GM18498 (cell line): ENCODE measurements around the gene IMMP2L.

Experiments
- ATAC-seq: cut with Tn5 transposase; IDR thresholded peaks from one replicate; pipeline ENCODE4 v1.9.1; 2021; ENCODE audit warnings: mild to moderate bottlenecking, moderate library complexity; ENCODE audit not compliant: unreplicated experiment

IMMP2L gene

DNA sequence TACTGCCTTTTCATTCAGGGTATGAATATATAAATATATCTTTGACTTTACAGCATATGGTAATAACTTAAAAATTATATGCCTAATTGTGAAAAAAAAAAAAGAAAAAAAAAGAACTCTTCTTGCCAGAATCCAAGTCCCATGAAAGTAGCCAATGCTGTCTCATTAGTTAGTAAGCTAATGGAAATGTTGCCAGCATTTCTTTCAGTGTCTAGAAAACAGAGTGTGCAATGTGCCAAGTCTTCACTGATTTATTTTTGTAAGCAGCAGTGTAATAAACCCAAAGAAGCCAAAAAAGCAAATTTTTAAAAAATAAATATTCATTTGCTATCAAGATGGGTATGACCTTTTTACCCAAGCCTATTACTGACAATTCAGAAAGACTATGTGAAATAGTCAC lies 502.5 kb downstream of the IMMP2L start:
- no peak for ATAC-seq

DNA sequence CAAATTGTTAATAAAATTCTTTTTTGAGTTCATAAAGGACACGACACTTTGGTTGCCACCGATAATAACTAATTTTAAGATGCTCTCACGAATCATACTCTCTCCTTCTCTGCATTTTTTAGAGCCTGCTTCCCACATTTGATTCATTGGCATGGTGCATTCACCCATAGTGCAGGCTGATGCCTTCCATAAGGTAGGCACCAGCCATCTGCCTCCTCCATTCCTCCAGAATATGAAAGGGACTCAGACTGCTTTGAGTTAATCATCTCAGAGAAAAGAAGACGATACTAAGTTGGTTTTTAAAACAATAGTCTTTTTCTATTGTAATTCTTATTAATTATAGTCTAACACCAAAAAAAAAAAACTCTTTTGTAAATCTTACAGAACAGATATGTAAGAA lies 505.2 kb downstream of the IMMP2L start:
- no peak for ATAC-seq

DNA sequence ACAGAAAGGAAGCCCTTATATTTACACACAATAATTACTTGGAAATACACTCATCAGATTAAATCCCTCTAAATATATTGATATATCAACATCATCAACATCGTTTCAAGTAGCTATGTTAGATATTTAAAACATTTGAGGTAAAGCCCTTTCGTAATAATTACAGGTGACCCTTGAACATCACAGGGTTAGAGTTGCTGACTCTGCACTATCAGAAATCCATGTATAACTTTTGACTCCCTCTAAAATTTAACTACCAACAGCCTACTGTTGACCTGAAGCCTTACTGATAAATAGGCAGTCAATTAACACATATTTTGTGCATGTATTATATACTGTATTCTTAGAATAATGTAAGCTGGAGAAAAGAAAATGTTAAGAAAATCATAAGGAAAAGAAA lies 505.9 kb downstream of the IMMP2L start:
- ATAC-seq = no peak

DNA sequence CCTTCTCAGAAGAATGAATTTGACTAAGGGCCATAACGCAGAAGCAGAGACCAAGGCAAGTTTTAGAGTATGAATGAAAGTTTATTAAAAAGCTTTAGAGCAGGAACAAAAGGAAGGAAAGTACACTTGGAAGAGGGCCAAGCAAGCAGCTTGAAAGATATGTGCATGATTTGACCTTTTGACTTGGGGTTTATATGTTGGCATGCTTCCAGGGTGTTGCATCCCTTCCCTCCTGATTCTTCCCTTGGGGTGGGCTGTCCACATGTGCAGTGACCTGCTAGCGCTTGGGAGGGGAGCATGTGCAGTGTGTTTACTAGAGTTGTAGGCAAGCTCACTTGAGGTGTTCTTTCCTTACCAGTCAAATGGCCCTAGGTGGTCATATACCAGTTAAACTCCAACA lies 509.3 kb downstream of the IMMP2L start:
- no peak for ATAC-seq

DNA sequence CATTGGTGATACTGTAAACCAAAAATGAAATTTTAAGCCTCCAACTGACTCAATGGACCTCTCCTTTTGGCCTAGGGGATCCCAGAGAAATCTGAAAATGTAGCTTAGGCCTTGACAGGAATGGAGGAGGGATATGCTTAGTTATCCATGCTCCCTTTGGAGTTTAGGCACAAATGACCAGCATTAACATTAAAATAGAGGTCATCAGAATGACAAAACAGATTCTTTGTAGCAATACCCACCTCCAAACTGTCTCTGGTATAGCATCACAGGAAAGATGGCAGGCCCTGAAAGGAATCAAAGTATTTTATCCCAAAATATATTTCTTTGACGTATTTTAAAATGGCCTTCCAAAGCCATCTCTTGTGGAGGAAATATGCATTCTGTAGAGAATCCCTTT lies 510.5 kb downstream of the IMMP2L start:
- ATAC-seq = no peak

DNA sequence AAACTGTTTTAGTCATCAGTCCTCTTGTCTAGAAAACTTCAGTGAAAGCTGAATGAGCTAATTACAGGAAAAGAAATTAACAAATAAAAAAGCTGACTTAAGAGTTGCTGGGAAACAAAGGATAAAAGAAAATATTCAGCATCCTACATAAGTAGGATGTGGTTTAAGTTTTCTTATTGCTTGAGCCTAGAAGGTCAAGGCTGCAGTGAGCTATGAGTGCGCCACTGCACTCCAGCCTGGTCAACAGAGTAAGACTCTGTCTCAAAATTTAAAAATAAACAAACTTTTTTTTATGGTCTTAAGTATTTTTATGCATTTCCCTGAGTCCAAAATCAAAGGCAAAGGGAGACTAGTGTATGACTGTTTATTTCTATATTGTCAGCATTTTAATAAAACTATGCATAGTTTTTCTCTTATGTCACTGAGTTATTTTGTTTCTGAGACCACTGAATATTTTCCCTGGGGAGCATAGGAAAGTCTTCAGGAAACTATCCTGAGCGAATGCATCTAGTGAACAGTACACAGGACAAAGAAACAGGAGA lies 511.3 kb downstream of the IMMP2L start:
- no peak for ATAC-seq

DNA sequence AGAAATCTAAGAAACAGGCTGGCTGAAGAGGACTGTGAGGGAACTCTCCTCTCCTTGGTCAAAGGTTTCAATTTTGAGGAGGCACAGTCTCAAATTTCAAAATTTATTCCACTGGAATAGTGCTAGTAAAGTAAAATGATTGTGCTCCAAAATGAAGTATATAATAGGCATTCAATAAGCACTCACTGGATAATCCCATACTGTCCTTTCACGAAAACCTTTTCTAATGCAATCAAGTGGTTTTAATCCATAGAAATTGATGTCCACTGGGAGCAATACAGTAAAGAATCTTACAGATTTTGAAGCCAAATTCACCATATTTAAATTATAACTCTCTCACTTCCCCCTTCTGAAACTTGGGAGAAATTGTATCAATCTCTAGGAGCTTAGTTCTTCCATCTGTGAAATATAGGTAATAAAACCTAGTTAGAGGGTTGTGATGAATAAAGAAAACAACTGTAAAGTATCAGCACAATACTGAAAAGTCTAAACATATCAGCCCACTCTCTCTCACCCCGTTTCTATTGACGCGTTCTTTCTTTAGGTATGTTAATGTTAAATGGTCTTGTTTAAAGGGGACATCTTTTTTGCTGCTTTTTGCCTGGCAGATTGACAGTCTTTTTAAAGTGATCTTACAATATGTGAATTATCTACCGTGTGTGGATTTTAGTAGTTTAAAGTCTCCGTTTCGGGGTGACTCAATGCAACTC lies 512.2 kb downstream of the IMMP2L start:
- no peak for ATAC-seq

DNA sequence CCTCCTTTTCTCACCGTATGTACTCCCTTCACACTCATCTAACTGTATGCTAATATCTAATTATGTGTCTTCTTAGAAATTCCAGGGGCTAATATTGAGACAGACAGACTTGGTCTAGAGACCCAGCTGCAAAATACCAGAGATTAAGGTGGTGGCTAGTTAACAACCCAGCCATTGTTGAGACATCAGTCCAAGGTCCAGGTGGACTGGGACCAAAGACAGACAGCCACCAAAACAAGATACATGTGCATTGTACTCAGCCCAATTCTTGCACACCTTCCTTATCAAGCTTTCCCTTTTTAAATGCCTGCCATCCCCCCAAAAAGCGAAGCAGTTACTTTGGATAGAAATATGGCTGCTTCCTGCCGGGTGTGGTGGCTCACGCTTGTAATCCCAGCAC lies 514.7 kb downstream of the IMMP2L start:
- no peak for ATAC-seq

DNA sequence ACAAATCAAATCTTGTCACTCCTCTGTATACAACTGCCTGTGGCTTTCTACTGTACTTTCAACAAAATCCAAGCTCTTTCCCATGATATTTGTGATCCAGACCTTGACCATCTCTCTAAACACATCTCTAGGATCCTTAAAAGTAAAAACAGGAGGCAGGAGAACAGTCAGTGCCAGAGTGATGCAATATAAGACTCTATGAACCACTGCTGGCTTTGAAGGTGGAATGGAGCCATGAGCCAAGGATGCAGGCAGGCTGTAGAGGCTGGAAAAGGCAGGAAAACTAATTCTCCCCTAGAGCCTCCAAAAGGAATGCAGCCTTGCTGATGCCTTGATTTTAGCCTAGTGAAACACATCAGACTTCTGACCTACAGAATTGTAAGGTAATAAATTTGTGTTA lies 516.8 kb downstream of the IMMP2L start:
- ATAC-seq = no peak

DNA sequence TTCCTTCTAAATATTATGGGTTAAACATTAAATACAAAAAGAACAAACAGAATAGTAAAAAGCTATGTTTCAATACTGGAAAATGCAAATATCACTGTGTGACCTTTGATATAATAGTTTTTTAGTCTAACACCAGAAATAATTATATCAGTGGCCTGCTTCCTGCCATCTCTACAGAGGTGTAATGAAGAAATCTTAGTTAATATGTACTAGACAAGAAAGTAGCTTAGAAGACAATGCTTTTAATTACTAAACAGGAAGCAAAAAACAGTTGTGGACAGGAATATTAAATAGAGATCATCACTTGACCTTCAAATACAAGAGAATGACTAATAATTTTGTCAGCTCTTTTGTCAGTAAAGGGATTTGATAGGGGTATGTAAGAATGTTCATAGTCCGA lies 518.7 kb downstream of the IMMP2L start:
- peak; percentile 91 for ATAC-seq

DNA sequence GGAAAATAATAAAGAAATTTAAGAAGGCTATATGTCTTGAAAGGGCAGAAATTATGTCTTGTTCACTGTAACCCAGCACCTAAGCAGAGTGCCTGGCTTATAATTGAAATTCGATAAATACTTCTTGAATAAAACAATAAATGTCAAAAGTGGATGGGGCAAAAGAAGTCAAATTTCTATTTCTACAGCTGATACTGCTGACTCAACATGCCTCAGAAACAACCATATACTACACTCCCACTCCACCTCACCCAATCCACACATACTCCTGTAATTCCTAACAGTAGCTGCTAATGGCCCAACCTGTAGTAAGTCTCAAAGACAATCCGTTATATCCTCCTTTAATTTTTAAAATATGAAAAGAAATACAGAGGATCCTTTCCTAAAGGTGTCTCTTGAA lies 519.5 kb downstream of the IMMP2L start:
- ATAC-seq = no peak

DNA sequence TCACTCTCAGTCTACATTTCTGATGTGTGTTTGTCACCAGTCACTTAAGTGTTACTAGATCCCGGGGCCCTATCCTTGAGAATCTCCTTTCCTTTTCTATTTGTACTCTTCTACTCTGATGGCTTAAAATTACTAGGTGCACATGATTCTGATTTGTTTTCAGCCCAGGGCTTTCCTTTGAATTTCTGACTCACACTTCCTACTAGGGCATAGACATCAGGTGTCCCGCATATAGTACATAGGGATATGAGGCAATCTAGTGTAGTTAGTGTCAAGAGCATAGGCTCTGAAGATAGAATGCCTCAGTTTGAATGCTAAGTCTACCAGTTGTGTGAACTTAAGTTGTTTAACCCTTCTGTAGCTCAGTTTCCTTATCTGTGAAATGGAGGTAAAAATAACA lies 520.7 kb downstream of the IMMP2L start:
- no peak for ATAC-seq

DNA sequence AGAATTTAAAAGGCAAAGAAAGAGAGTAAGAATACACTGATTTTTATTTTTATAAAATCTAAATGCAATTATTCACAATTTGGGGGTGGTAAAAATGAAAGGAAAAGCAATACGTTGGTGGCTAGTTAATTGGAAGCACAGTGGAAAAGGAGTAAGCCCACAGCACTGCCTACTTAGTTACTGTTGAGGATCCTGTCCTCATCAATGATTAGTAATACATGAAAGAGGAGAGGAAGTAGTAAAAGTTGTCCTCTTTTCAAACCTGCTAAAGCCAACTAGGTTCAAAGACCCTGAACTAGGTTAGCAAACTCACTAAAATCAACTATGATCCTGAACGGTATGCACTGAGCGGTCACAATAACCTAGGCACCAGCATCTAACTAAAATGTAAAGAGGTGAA lies 524.1 kb downstream of the IMMP2L start:
- no peak for ATAC-seq

DNA sequence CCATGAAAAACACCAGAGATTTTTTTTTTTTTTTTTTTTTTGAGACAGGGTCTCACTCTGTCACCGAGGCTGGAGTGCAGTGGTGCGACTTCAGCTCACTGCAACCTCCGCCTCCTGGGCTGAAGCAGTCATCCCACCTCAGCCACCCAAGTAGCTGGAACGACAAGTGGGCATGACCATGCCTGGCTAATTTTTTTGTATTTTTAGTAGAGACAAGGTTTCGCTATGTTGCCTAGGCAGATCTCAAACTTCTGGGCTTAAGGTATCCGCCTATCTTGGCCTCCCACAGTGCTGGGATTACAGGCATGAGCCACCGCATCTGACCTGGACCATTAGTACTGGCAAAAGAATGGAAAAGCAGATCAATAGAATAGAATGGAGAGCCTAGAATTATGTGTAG lies 530.4 kb downstream of the IMMP2L start:
- no peak for ATAC-seq

DNA sequence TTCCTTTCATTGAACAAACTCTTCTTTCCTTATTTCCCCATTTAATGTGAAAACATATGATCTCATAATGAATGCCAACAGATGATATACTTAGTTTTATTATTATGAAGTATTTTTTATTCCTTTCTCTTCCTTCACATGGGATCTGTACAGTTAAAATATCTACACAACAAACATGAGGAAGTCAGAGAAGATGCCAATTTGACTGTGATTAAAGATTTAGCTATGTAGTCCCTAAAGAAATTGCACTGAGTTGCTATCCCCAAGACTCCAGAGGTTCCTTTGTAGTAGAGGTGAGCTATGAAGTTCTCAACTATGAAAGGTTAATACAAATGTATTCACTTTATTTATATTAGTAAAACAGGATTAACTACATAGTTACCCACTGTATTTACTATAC lies 532.0 kb downstream of the IMMP2L start:
- no peak for ATAC-seq

DNA sequence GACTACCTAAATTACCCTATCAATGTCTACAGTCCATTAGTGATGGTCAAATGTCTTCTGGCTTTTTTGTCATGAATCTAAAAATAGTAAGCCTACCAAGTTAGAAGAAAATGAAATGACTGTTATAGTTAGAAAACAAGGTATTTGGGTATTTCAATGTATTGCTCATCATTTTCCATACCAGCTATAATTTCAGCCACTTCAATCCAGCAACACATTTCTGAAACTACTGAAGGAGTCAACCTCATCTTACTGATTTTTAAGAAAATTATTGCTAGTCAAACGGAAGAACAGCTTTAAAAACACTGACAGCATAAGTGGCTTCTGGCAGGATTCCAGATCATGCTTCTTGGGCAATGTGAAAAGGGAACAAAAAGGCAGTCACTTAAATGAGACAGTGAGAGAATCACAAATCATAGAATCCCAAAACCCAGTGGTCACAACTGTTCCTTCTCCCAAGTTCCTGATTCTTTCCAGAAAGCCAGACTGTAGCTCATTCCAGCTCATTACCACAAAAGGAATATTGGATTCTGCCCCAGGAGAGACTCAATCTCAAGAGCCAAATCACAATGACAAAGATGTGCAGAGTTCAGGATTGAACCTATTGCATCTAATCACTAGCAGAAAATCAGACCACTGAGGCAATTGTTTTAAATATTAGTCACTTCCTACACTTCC lies 532.6 kb downstream of the IMMP2L start:
- peak; percentile 58 for ATAC-seq

DNA sequence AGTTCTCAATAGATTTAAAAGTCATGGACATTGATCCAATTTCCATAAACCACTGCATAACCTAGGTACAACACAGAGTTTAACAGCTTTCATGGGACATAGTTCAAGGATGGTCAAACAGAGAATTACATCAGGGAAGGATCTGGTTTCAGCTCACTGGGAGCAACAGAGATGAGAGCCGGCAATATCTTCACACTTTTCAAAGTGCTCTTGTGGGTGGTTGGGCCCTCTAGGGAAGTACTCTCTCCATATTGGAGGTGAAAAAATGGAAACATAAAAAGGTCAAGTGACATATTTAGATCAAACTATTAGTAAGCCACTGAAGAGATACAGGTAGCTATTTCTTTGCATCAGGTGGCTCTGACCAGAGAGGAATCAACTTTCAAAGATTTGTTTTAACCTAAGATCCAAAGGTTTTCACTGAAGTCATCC lies 533.1 kb downstream of the IMMP2L start:
- no peak for ATAC-seq

DNA sequence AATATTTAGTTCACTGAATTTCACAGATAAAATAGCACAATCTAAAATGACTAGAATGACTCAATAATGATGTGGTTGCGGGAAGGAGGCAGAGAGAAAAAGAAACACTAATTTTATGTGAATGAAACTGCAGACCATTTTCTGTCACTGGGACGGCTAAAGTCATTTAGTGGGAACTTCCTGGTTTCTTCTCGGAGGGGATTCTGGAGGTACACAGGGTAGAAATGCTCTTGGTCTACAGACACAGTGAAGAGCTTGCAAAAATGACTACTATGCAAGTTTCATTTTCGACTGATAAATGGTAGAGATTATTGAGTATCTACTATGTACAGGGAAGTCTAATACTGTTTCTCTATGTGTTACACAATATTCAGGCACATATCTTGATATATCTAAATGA lies 534.9 kb downstream of the IMMP2L start:
- no peak for ATAC-seq

DNA sequence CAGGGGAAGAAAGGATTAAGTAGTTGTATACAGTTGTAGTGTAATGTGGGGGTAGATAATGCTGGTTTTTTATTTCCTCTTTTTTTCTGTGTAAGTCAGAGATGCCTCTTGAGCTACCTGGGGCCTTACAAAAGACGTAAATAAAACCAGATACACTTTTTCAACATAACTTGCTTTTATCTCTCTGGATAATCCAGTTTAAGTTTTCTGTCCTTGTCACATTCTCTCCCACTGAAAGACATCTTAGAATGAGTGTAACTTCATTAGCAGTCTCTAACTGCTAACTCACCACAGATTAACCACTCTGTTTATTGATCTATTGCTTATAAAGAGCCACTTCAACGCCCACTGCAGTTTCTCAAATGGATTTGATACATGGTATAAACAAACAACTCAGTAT lies 535.5 kb downstream of the IMMP2L start:
- ATAC-seq = no peak

DNA sequence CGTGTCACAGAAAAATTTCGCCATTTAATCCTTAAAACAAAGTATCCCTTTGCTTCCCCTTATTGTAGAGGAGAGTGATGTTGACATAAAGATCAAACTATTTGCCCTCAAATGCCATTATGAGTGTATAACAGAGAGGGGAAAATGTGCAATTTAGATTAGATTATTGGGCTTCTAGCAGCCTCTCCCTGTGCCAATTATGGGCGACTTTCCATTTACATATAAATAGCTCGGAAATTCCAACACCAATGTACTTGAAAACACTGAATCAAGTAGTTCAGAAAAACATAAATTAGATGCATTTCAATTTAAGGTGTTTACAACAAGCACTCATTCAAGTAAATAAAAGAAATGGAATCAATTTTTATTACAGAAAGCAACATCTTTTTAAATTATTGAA lies 535.9 kb downstream of the IMMP2L start:
- no peak for ATAC-seq

DNA sequence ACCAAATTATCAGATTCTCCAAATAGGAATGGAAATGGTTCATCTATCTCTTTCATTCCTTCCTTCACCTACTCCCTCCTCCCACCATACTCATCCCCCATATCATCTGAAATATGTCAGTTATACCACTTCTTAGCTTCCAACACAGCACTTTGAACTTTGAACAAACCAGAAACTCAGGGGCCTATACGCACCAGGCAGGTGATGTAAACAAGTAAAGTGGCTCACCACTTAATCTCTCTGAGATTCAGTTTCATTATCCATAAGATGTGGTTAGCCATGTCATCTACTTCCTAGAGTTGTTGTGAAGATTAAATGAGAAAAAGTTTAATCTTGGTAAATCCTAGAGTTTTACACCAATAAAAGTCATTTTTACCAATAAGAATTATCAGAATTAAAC lies 537.3 kb downstream of the IMMP2L start:
- peak; percentile 42 for ATAC-seq

DNA sequence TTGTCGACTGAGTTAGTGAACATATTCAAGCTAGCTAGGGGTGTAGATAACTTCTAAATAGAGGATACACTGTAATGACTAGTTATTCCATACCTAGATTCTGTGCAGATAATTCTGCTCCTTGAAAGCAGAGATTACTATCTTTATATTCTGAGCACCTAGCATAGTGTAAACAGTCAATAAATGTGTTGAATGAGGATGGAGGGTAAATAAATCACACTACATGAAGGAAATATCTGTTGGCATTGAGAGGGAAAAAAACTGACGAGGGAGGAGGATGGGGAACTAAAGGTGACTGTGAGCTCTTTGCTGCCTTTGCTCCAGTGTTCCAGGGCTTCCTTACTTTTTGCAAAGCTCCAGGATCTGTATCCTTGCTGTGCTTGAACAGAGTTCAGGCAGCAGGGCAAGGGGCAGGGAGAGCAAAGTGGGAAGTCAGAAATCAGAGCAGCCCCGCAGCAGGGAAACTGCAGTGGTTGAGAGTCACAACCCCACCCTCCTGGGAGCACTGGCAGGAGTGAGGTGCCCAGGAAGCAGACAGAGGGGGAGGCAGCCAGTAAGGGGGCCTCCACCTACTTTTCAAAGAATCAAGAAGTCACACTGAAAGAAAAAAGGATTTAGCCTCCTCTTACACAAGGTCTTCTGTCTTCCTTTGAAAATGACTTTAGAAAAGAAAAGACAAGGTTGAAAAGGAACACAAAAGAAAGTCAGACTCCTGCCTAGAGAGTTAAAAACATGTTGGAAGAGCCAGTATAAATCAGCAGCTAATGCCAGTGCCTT lies 543.1 kb downstream of the IMMP2L start:
- no peak for ATAC-seq
